Activated CD8-positive, alpha-beta T cell treated with anti-CD3 and anti-CD28 coated beads, Interleukin-2, amount 10 ng/mL, durations not matched to agents 7 days and 5 days (primary cell): ENCODE data around the gene EPX. TPM values are rescaled to one million over a fixed set of nuclear protein-coding genes. Genes with fewer than 3 reads are reported as not detected.

Experiments used
- ATAC-seq: fragments of 150-1000 bp; cut with Tn5 transposase; one replicate; pipeline ENCODE4 v1.10.0; 2021; ENCODE audit warnings: moderate library complexity
- CTCF ChIA-PET: fragments of 350-600 bp; sonication (Branson Sonifier 250); formaldehyde crosslinking; loops from one replicate; lab custom pipeline; 2021; ENCODE audit warnings: antibody characterized with exemption; lab: Charles Lee
- POLR2A ChIA-PET: fragments of 350-600 bp; sonication (Branson Sonifier 250); formaldehyde crosslinking; loops from one replicate; lab custom pipeline; 2021; ENCODE audit warnings: antibody characterized with exemption; lab: Charles Lee
- DNase-seq: peaks from one replicate; pipeline ENCODE4 v3.0.0-alpha.2; 2020
- H3K27ac Mint-ChIP-seq: one replicate; pipeline ENCODE4 v1.8.0; 2021; ENCODE audit warnings: mild to moderate bottlenecking, mixed read lengths
- H3K27me3 Mint-ChIP-seq: one replicate; pipeline ENCODE4 v1.8.0; 2021; ENCODE audit warnings: low read depth, mixed read lengths
- H3K36me3 Mint-ChIP-seq: one replicate; pipeline ENCODE4 v1.8.0; 2021; ENCODE audit warnings: low read depth, mixed read lengths
- H3K4me1 Mint-ChIP-seq: one replicate; pipeline ENCODE4 v1.8.0; 2021; ENCODE audit warnings: low read depth, mixed read lengths
- H3K4me3 Mint-ChIP-seq: one replicate; pipeline ENCODE4 v1.8.0; 2021; ENCODE audit warnings: mild to moderate bottlenecking, mixed read lengths
- H3K9me3 Mint-ChIP-seq: one replicate; pipeline ENCODE4 v1.8.0; 2022; ENCODE audit warnings: mixed read lengths; ENCODE audit not compliant: insufficient read depth
- total RNA-seq, 2 experiments: library from RNA; stranded (reverse); gene quantifications; one replicate each; pipeline ENCODE4 v1.2.3, GENCODE V29; 2021

The EPX gene
- total RNA-seq, 2 experiments from 2014 or later: not detected

GRCh38 chr17:58186591-58186990 lies 5.9 kb upstream of the EPX start:
- DNase-seq (no peak), ATAC-seq (no peak)
- no peak overlapping the region for H3K27ac Mint-ChIP-seq
- no peaks in the 10 kb centered on the region for H3K36me3 Mint-ChIP-seq
- H3K4me1 Mint-ChIP-seq: peaks cover 4% of the 10 kb centered on the region
- H3K9me3 Mint-ChIP-seq: no peaks in the 10 kb centered on the region
- H3K27me3 Mint-ChIP-seq: peaks cover 7% of the 10 kb centered on the region
- POLR2A ChIA-PET: no interaction called here
- CTCF ChIA-PET: interaction anchor here (1.7 kb wide), 1 partner anchor 14 kb away, joined by 5 read pairs; no protein-coding TSS in a partner anchor
- H3K4me3 Mint-ChIP-seq: no peak overlapping the region

- ChIA-PET CTCF (no interaction called here), POLR2A (interaction anchor here (0.6 kb wide), 1 partner anchor 130 kb away, joined by 3 read pairs; no protein-coding TSS in a partner anchor)
- no peaks in the 10 kb centered on the region for H3K9me3 Mint-ChIP-seq
- H3K27ac Mint-ChIP-seq: no peak overlapping the region
- ATAC-seq (no peak), DNase-seq (no peak)
- peaks cover 4% of the 10 kb centered on the region for H3K4me1 Mint-ChIP-seq
- H3K36me3 Mint-ChIP-seq: no peaks in the 10 kb centered on the region
- H3K27me3 Mint-ChIP-seq: peaks cover 7% of the 10 kb centered on the region
- H3K4me3 Mint-ChIP-seq: no peak overlapping the region
Measured at GRCh38 chr17:58187063-58187462, 5.5 kb upstream of the EPX start.

- ChIA-PET CTCF (interaction anchor here (1.1 kb wide), 1 partner anchor 15 kb away, joined by 8 read pairs; no protein-coding TSS in a partner anchor), POLR2A (interaction anchor here (0.6 kb wide), 1 partner anchor 130 kb away, joined by 3 read pairs; no protein-coding TSS in a partner anchor)
- no peaks in the 10 kb centered on the region for H3K36me3 Mint-ChIP-seq
- DNase-seq (no peak), ATAC-seq (no peak)
- no peaks in the 10 kb centered on the region for H3K9me3 Mint-ChIP-seq
- H3K4me3 Mint-ChIP-seq: no peak overlapping the region
- H3K4me1 Mint-ChIP-seq: peaks cover 4% of the 10 kb centered on the region
- no peak overlapping the region for H3K27ac Mint-ChIP-seq
- H3K27me3 Mint-ChIP-seq: peaks cover 7% of the 10 kb centered on the region
Measured at GRCh38 chr17:58187675-58188074, 4.9 kb upstream of the EPX start.

GRCh38 chr17:58189436-58190146 lies 2.9 kb upstream of the EPX start:
- H3K27ac Mint-ChIP-seq: no peak overlapping the region
- no peak for ATAC-seq
- no peak for DNase-seq
- CTCF ChIA-PET: interaction anchor here (0.9 kb wide), 1 partner anchor 11 kb away, joined by 4 read pairs; no protein-coding TSS in a partner anchor
- H3K36me3 Mint-ChIP-seq: no peaks in the 10 kb centered on the region
- no peak overlapping the region for H3K4me3 Mint-ChIP-seq
- POLR2A ChIA-PET: no interaction called here
- H3K4me1 Mint-ChIP-seq: peaks cover 4% of the 10 kb centered on the region
- peaks cover 7% of the 10 kb centered on the region for H3K27me3 Mint-ChIP-seq
- H3K9me3 Mint-ChIP-seq: no peaks in the 10 kb centered on the region

GRCh38 chr17:58191241-58191896 lies 1.2 kb upstream of the EPX start:
- no peak overlapping the region for H3K27ac Mint-ChIP-seq
- DNase-seq (no peak), ATAC-seq (no peak)
- POLR2A ChIA-PET: no interaction called here
- H3K27me3 Mint-ChIP-seq: peaks cover 7% of the 10 kb centered on the region
- CTCF ChIA-PET: interaction anchor here (1.1 to 1.6 kb wide), 2 partner anchors 9 to 19 kb away, joined by 3 to 7 read pairs; no protein-coding TSS in a partner anchor
- H3K4me1 Mint-ChIP-seq: no peaks in the 10 kb centered on the region
- no peaks in the 10 kb centered on the region for H3K9me3 Mint-ChIP-seq
- no peaks in the 10 kb centered on the region for H3K36me3 Mint-ChIP-seq
- no peak overlapping the region for H3K4me3 Mint-ChIP-seq

- peaks cover 7% of the 10 kb centered on the region for H3K27me3 Mint-ChIP-seq
- ChIA-PET CTCF (interaction anchor here (1.2 to 1.6 kb wide), 2 partner anchors 9 to 255 kb away, joined by 3 to 4 read pairs; no protein-coding TSS in a partner anchor), POLR2A (no interaction called here)
- DNase-seq (no peak), ATAC-seq (no peak)
- H3K4me1 Mint-ChIP-seq: no peaks in the 10 kb centered on the region
- no peaks in the 10 kb centered on the region for H3K9me3 Mint-ChIP-seq
- no peak overlapping the region for H3K27ac Mint-ChIP-seq
- H3K36me3 Mint-ChIP-seq: no peaks in the 10 kb centered on the region
- H3K4me3 Mint-ChIP-seq: no peak overlapping the region
Measured at GRCh38 chr17:58193641-58194255, 1.2 kb downstream of the EPX start.

- ATAC-seq: no peak
- ChIA-PET POLR2A (no interaction called here), CTCF (no interaction called here)
Measured at GRCh38 chr17:58195518-58196123, 3.1 kb downstream of the EPX start.

GRCh38 chr17:58196610-58197009 lies 4.1 kb downstream of the EPX start:
- Mint-ChIP-seq H3K36me3 (no peaks in the 10 kb centered on the region), H3K4me1 (no peaks in the 10 kb centered on the region), H3K4me3 (no peak overlapping the region), H3K27me3 (peaks cover 4% of the 10 kb centered on the region), H3K9me3 (no peaks in the 10 kb centered on the region), H3K27ac (no peak overlapping the region)
- ATAC-seq: no peak
- ChIA-PET CTCF (no interaction called here), POLR2A (no interaction called here)
- no peak for DNase-seq

More at GRCh38 chr17:58195518-58196123, 3.1 kb downstream of the EPX start:
- H3K27me3 Mint-ChIP-seq: peaks cover 9% of the 10 kb centered on the region
- no peak for DNase-seq
- H3K36me3 Mint-ChIP-seq: no peaks in the 10 kb centered on the region
- H3K4me1 Mint-ChIP-seq: no peaks in the 10 kb centered on the region
- no peak overlapping the region for H3K4me3 Mint-ChIP-seq
- H3K27ac Mint-ChIP-seq: no peak overlapping the region
- H3K9me3 Mint-ChIP-seq: no peaks in the 10 kb centered on the region

GRCh38 chr17:58200024-58200633 lies 7.6 kb downstream of the EPX start:
- peak; percentile 68 for DNase-seq
- ChIA-PET POLR2A (no interaction called here), CTCF (interaction anchor here (0.7 to 3.7 kb wide), 33 partner anchors 9 to 367 kb away, joined by 3 to 30 read pairs (median 4); partner anchors contain the start of genes LPO, MKS1, RNF43 and SUPT4H1)
- Mint-ChIP-seq H3K27ac (no peak overlapping the region), H3K36me3 (no peaks in the 10 kb centered on the region), H3K27me3 (peaks cover 4% of the 10 kb centered on the region), H3K4me3 (no peak overlapping the region), H3K9me3 (no peaks in the 10 kb centered on the region), H3K4me1 (no peaks in the 10 kb centered on the region)
- peak; percentile 92 for ATAC-seq

- H3K9me3 Mint-ChIP-seq: no peaks in the 10 kb centered on the region
- ATAC-seq (no peak), DNase-seq (no peak)
- CTCF ChIA-PET: interaction anchor here (0.7 to 1.4 kb wide), 3 partner anchors 9 to 215 kb away, joined by 3 read pairs; partner anchors contain the start of gene RNF43
- POLR2A ChIA-PET: no interaction called here
- no peak overlapping the region for H3K4me3 Mint-ChIP-seq
- no peaks in the 10 kb centered on the region for H3K36me3 Mint-ChIP-seq
- peaks cover 4% of the 10 kb centered on the region for H3K27me3 Mint-ChIP-seq
- no peak overlapping the region for H3K27ac Mint-ChIP-seq
- no peaks in the 10 kb centered on the region for H3K4me1 Mint-ChIP-seq
Measured at GRCh38 chr17:58202859-58203258, 10.3 kb downstream of the EPX start.

GRCh38 chr17:58204796-58205195 lies 12.3 kb downstream of the EPX start:
- DNase-seq (no peak), ATAC-seq (no peak)
- H3K4me3 Mint-ChIP-seq: no peak overlapping the region
- H3K27me3 Mint-ChIP-seq: no peaks in the 10 kb centered on the region
- H3K36me3 Mint-ChIP-seq: peaks cover 2% of the 10 kb centered on the region
- POLR2A ChIA-PET: no interaction called here
- H3K4me1 Mint-ChIP-seq: no peaks in the 10 kb centered on the region
- H3K9me3 Mint-ChIP-seq: no peaks in the 10 kb centered on the region
- H3K27ac Mint-ChIP-seq: no peak overlapping the region
- CTCF ChIA-PET: interaction anchor here (1.3 kb wide), 2 partner anchors 12 to 45 kb away, joined by 4 to 5 read pairs; no protein-coding TSS in a partner anchor
